Endothelial cell of umbilical vein (primary cell): ENCODE results near the gene IPO4. TPM values are rescaled to one million over a fixed set of nuclear protein-coding genes. Genes with fewer than 3 reads are reported as not detected.

Source experiments
- BruUV-seq: library from RNA; stranded (reverse); fragments of 400-500 nt; replicated peaks from 2 replicates; lab custom pipeline; 2021; lab: Mats Ljungman, UMichigan
- CTCF ChIA-PET: fragments of 300-600, 350-600 bp; sonication (Branson Sonifier 250); formaldehyde crosslinking; loops from one replicate; lab custom pipeline; 2021; ENCODE audit warnings: antibody characterized with exemption, inconsistent platforms; lab: Charles Lee
- POLR2A ChIA-PET: fragments of 300-600, 350-600 bp; sonication (Branson Sonifier 250); formaldehyde crosslinking; loops from one replicate; lab custom pipeline; 2021; ENCODE audit warnings: antibody characterized with exemption, inconsistent platforms; lab: Charles Lee
- DNase-seq: peaks from one replicate; pipeline ENCODE4 v3.0.0-alpha.2; 2011; ENCODE audit warnings: low read depth, low spot score
- FAIRE-seq: peaks from 2 replicates; lab custom pipeline; 2011; peaks lifted over from hg19 to GRCh38; lab: Jason Lieb, UNC
- H2AFZ ChIP-seq: 2 replicates; pipeline ENCODE4 v1.6.0; 2012; ENCODE audit warnings: low read depth, low read length, control low read depth, inconsistent platforms
- H3K27ac ChIP-seq: 2 replicates; pipeline ENCODE4 v1.5.1; 2011; ENCODE audit warnings: low read depth, mild to moderate bottlenecking, control low read depth, low read length, moderate library complexity; ENCODE audit not compliant: insufficient read depth
- H3K27me3 ChIP-seq, 2 experiments: 2 replicates each; pipeline versions ENCODE4 v1.6.0 to v1.6.1; 2011; ENCODE audit warnings: low read length in 2 of 2, mixed read lengths in 1 of 2; ENCODE audit not compliant: control insufficient read depth in 2 of 2, insufficient read depth in 2 of 2
- H3K36me3 ChIP-seq, 2 experiments: 2 replicates in 1 of 2; 3 replicates in 1 of 2; pipeline ENCODE4 v1.5.1; 2011; ENCODE audit warnings: low read length in 2 of 2, mild to moderate bottlenecking in 1 of 2, moderate library complexity in 1 of 2; ENCODE audit not compliant: control insufficient read depth in 2 of 2, insufficient read depth in 2 of 2; ENCODE audit errors: extremely low read depth in 1 of 2
- H3K4me1 ChIP-seq: 3 replicates; pipeline ENCODE4 v1.5.1; 2011; ENCODE audit warnings: mild to moderate bottlenecking, low read length; ENCODE audit not compliant: control insufficient read depth, insufficient read depth; ENCODE audit errors: extremely low read depth
- H3K4me2 ChIP-seq: 2 replicates; pipeline ENCODE4 v1.6.1; 2011; ENCODE audit warnings: low read length, control low read depth, mixed read lengths; ENCODE audit not compliant: insufficient read depth
- H3K4me3 ChIP-seq, 3 experiments: fragments of 200-600 bp in 1 of 3; sonication (generic), shearing (Covaris generic) in 1 of 3; replicated peaks in 1 of 3; 2 replicates each; pipeline ENCODE4 v1.5.1; 2011 to 2016; ENCODE audit warnings: control low read depth in 3 of 3, low read length in 3 of 3, mild to moderate bottlenecking in 2 of 3, inconsistent platforms in 1 of 3, low read depth in 1 of 3, moderate library complexity in 1 of 3; ENCODE audit not compliant: insufficient read depth in 1 of 3
- H3K79me2 ChIP-seq: 2 replicates; pipeline ENCODE4 v1.6.0; 2012; ENCODE audit warnings: low read length, inconsistent platforms; ENCODE audit not compliant: control insufficient read depth, insufficient read depth
- H3K9ac ChIP-seq: replicated peaks from 2 replicates; pipeline ENCODE3; 2011; ENCODE audit warnings: low read length, control low read depth; ENCODE audit not compliant: insufficient read depth; ENCODE audit errors: extremely low read depth
- H3K9me1 ChIP-seq: replicated peaks from 3 replicates; pipeline ENCODE4 v1.6.0; 2011; ENCODE audit warnings: mild to moderate bottlenecking, low read length; ENCODE audit not compliant: control insufficient read depth, insufficient read depth; ENCODE audit errors: extremely low read depth
- H3K9me3 ChIP-seq: replicated peaks from 2 replicates; pipeline ENCODE4 v1.5.1; 2012; ENCODE audit warnings: low read length, inconsistent platforms; ENCODE audit not compliant: control insufficient read depth, insufficient read depth
- H4K20me1 ChIP-seq: replicated peaks from 2 replicates; pipeline ENCODE3; 2011; ENCODE audit warnings: mild to moderate bottlenecking, low read length; ENCODE audit not compliant: control insufficient read depth, insufficient read depth; ENCODE audit errors: extremely low read depth
- EZH2 ChIP-seq: IDR thresholded peaks from 2 replicates; pipeline ENCODE4 v1.6.1; 2012; ENCODE audit warnings: borderline replicate concordance, low read depth, mild to moderate bottlenecking, moderate library complexity, low read length, inconsistent platforms; ENCODE audit not compliant: severe bottlenecking
- FOS ChIP-seq: IDR thresholded peaks from 2 replicates; pipeline ENCODE4 v1.6.1; 2011; ENCODE audit warnings: mild to moderate bottlenecking, low read length, moderate library complexity, borderline replicate concordance; ENCODE audit not compliant: insufficient read depth
- GATA2 ChIP-seq: IDR thresholded peaks from 2 replicates; pipeline ENCODE4 v1.7.0; 2011; ENCODE audit warnings: low read depth, mild to moderate bottlenecking, moderate library complexity, mixed read lengths, low read length; ENCODE audit not compliant: insufficient read length, insufficient read depth
- JUN ChIP-seq: IDR thresholded peaks from 2 replicates; pipeline ENCODE4 v1.6.1; 2011; ENCODE audit warnings: borderline replicate concordance, low read depth; ENCODE audit not compliant: insufficient read length, insufficient read depth
- MAX ChIP-seq: IDR thresholded peaks from 2 replicates; pipeline ENCODE4 v1.6.1; 2011; ENCODE audit not compliant: insufficient read depth, insufficient read length
- MYC ChIP-seq: IDR thresholded peaks from one replicate; pipeline ENCODE4 v1.6.1; 2011; ENCODE audit warnings: mild to moderate bottlenecking, low read depth, low read length
- POLR2A ChIP-seq: IDR thresholded peaks from 2 replicates; pipeline ENCODE4 v1.6.1; 2012; ENCODE audit warnings: low read depth, mild to moderate bottlenecking, control low read depth, low read length
- POLR2AphosphoS5 ChIP-seq: IDR thresholded peaks from 2 replicates; pipeline ENCODE4 v1.6.1; 2012; ENCODE audit warnings: low read depth, mild to moderate bottlenecking, control low read depth, low read length, moderate library complexity; ENCODE audit not compliant: insufficient read depth
- dilution Hi-C: fragments of 300-500 bp; cut with MboI; formaldehyde crosslinking; loops from one replicate; pipeline ENCODE4 v1.15.0; 2019; ENCODE audit warnings: low sequenced_read_pairs; ENCODE audit not compliant: extremely low pct_ligation_motif_present
- intact Hi-C: fragments of 100-400 bp; cut with micrococcal nuclease; formaldehyde crosslinking; loops from one replicate; pipeline ENCODE4 v1.10.0; 2022
- polyA plus RNA-seq, 4 experiments: library from polyadenylated mRNA; depleted of rRNA in 3 of 4; stranded (reverse) in 3 of 4; unstranded in 1 of 4; fragments of >200 nt; gene quantifications; 2 replicates each; pipeline versions ENCODE4 v1.2.1 to v1.2.3, GENCODE V29; 2011 to 2012; ENCODE audit warnings: missing spikeins in 1 of 4
- total RNA-seq: library from RNA; stranded (reverse); gene quantifications from 2 replicates; pipeline ENCODE4 v1.2.3, GENCODE V29; 2021
- TF ChIP-seq, protein P1 (sequence below), 2 donors: IDR thresholded peaks; 1 replicate in 1 of 2; 2 replicates in 1 of 2; pipeline ENCODE4 v1.5.1; 2011; ENCODE audit warnings: low read length in 2 of 2, mild to moderate bottlenecking in 2 of 2, moderate library complexity in 2 of 2, control low read depth in 1 of 2, inconsistent platforms in 1 of 2, low read depth in 1 of 2; ENCODE audit not compliant: insufficient read depth in 1 of 2; ENCODE audit errors: extremely low read depth in 1 of 2

IPO4 gene
- total and polyA plus RNA-seq, 2 donors (not counting 3 experiments of a cell fraction or from before 2014, with no cell fraction given): 24.6 to 66.5 TPM

DNA sequence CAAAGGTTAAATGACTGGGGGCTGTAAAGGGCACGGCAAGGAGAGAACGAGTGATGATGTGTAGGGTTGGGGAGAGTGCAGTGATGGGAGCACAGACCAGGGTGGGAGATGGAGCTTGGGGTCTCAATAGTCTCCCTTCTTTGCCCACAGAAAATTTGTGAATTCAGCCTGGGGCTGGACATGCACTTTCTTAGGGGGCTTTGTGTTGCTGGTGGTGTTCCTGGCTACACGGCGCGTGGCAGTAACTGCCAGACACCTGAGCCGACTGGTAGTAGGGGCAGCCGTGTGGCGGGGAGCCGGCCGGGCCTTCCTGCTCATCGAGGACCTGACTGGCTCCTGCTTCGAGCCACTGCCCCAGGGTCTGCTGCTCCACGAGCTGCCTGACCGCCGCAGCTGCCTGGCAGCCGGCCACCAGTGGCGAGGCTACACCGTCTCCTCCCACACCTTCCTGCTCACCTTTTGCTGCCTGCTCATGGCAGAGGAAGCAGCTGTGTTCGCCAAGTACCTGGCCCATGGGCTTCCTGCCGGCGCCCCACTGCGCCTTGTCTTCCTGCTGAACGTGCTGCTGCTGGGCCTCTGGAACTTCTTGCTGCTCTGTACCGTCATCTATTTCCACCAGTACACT is 56.4 kb downstream of the IPO4 start:
- CTCF ChIA-PET: no interaction called here
- dilution Hi-C loops: no loop called here

More for the DNA sequence above, 56.4 kb downstream of the IPO4 start:
- H3K4me3 ChIP-seq: no peak overlapping the region
- no peak overlapping the region for H3K9ac ChIP-seq
- intact Hi-C loops: no loop called here
- H3K4me2 ChIP-seq: no peak overlapping the region
- no peak overlapping the region for H3K27ac ChIP-seq
- no peaks in the 10 kb centered on the region for H4K20me1 ChIP-seq
- POLR2A ChIA-PET: no interaction called here
- no peaks in the 10 kb centered on the region for H3K36me3 ChIP-seq
- no peak for DNase-seq
- TF ChIP-seq MAX (no peak), POLR2AphosphoS5 (no peak), GATA2 (no peak), FOS (no peak), JUN (no peak), EZH2 (no peak), POLR2A (no peak), MYC (no peak)
- TF ChIP-seq, protein P1, sequence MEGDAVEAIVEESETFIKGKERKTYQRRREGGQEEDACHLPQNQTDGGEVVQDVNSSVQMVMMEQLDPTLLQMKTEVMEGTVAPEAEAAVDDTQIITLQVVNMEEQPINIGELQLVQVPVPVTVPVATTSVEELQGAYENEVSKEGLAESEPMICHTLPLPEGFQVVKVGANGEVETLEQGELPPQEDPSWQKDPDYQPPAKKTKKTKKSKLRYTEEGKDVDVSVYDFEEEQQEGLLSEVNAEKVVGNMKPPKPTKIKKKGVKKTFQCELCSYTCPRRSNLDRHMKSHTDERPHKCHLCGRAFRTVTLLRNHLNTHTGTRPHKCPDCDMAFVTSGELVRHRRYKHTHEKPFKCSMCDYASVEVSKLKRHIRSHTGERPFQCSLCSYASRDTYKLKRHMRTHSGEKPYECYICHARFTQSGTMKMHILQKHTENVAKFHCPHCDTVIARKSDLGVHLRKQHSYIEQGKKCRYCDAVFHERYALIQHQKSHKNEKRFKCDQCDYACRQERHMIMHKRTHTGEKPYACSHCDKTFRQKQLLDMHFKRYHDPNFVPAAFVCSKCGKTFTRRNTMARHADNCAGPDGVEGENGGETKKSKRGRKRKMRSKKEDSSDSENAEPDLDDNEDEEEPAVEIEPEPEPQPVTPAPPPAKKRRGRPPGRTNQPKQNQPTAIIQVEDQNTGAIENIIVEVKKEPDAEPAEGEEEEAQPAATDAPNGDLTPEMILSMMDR (IDR thresholded peaks at IDR 0.05; ENCODE audit: extremely low read depth in 1 of 2, insufficient read depth in 1 of 2, low read depth in 1 of 2, low read length in 2 of 2): no peak
- no TSS peak for BruUV-seq
- H3K79me2 ChIP-seq: peaks cover 5% of the 10 kb centered on the region
- H3K9me3 ChIP-seq: no peaks in the 10 kb centered on the region
- peaks cover 11% of the 10 kb centered on the region for H3K4me1 ChIP-seq
- no peak for FAIRE-seq
- H2AFZ ChIP-seq: no peak overlapping the region
- H3K27me3 ChIP-seq: no peaks in the 10 kb centered on the region
- H3K9me1 ChIP-seq: no peaks in the 10 kb centered on the region
